ENCODE measurements around the gene KIF13A. TPM values are rescaled to one million over a fixed set of nuclear protein-coding genes. Genes with fewer than 3 reads are reported as not detected.
"Not testable (repeated sequence)": the region's sequence is repeated elsewhere in the genome, so short reads cannot be mapped to it uniquely, and the experiment has no call there.

The KIF13A gene
- 1.4 TPM for polyA plus RNA-seq

- H3K27me3 Mint-ChIP-seq = peaks cover 1% of the 10 kb centered on the region
Observed at GRCh38 chr6:17987447-17987696, at the start of gene KIF13A. TSS of gene KIF13A (minus strand) at chr6:17987635. CDS start at chr6:17987463, 172 bp downstream.

GRCh38 chr6:18036781-18037180, 49.3 kb upstream of the KIF13A start:
- Mint-ChIP-seq H3K27ac (no peak overlapping the region), H3K4me1 (no peaks in the 10 kb centered on the region), H3K4me3 (no peak overlapping the region), H3K9me3 (no peaks in the 10 kb centered on the region), H3K36me3 (peaks cover 3% of the 10 kb centered on the region), H3K27me3 (no peaks in the 10 kb centered on the region)

More at GRCh38 chr6:17987447-17987696, at the start of gene KIF13A:
- Mint-ChIP-seq H3K4me3 (peak within 1 kb of the TSS; percentile 94 to 99 (median 98)), H3K27ac (peak within 1 kb of the TSS; percentile 60 to 91 (median 87)), H3K9me3 (peaks cover 0 to 2% (median 0%) of the 10 kb centered on the region in 3 donors), H3K4me1 (peaks cover 27 to 38% (median 33%) of the 10 kb centered on the region in 3 donors), H3K36me3 (no peaks in the 10 kb centered on the region)

GRCh38 chr6:18035330-18035854, 48.0 kb upstream of the KIF13A start:
- H3K4me1 Mint-ChIP-seq = no peaks in the 10 kb centered on the region
- H3K9me3 Mint-ChIP-seq = peaks cover 0 to 2% (median 2%) of the 10 kb centered on the region in 3 donors
- H3K27ac Mint-ChIP-seq = no peak overlapping the region
- no peak overlapping the region for H3K4me3 Mint-ChIP-seq
- peaks cover 3% of the 10 kb centered on the region for H3K27me3 Mint-ChIP-seq
- H3K36me3 Mint-ChIP-seq = peaks cover 2% of the 10 kb centered on the region

- H3K4me1 Mint-ChIP-seq = no peaks in the 10 kb centered on the region
- no peak overlapping the region for H3K4me3 Mint-ChIP-seq
- H3K9me3 Mint-ChIP-seq = peaks cover 0 to 2% (median 2%) of the 10 kb centered on the region in 3 donors
- H3K27me3 Mint-ChIP-seq = peaks cover 3% of the 10 kb centered on the region
- no peak overlapping the region for H3K27ac Mint-ChIP-seq
- H3K36me3 Mint-ChIP-seq = no peaks in the 10 kb centered on the region
Observed at GRCh38 chr6:18034798-18035202, 47.4 kb upstream of the KIF13A start.

- peaks cover 3% of the 10 kb centered on the region for H3K27me3 Mint-ChIP-seq
- no peak overlapping the region for H3K4me3 Mint-ChIP-seq
- no peaks in the 10 kb centered on the region for H3K36me3 Mint-ChIP-seq
- H3K27ac Mint-ChIP-seq = no peak overlapping the region
- peaks cover 0 to 2% (median 2%) of the 10 kb centered on the region in 3 donors for H3K9me3 Mint-ChIP-seq
- no peaks in the 10 kb centered on the region for H3K4me1 Mint-ChIP-seq
Observed at GRCh38 chr6:18031680-18032256, 44.3 kb upstream of the KIF13A start.

- Mint-ChIP-seq H3K4me3 (no peak overlapping the region), H3K36me3 (no peaks in the 10 kb centered on the region), H3K27ac (no peak overlapping the region), H3K4me1 (no peaks in the 10 kb centered on the region), H3K9me3 (peaks cover 0 to 2% (median 2%) of the 10 kb centered on the region in 3 donors), H3K27me3 (peaks cover 3% of the 10 kb centered on the region)
Observed at GRCh38 chr6:18031189-18031588, 43.8 kb upstream of the KIF13A start.

GRCh38 chr6:18028332-18028731, 40.9 kb upstream of the KIF13A start:
- Mint-ChIP-seq H3K27ac (no peak overlapping the region), H3K9me3 (peaks cover 0 to 2% (median 2%) of the 10 kb centered on the region in 3 donors), H3K4me3 (no peak overlapping the region), H3K4me1 (no peaks in the 10 kb centered on the region), H3K36me3 (no peaks in the 10 kb centered on the region), H3K27me3 (peaks cover 3% of the 10 kb centered on the region)

- H3K4me3 Mint-ChIP-seq = no peak overlapping the region
- peaks cover 0 to 3% (median 0%) of the 10 kb centered on the region in 3 donors for H3K9me3 Mint-ChIP-seq
- no peak overlapping the region for H3K27ac Mint-ChIP-seq
- H3K27me3 Mint-ChIP-seq = peaks cover 4% of the 10 kb centered on the region
- peaks cover 0 to 2% (median 0%) of the 10 kb centered on the region in 3 donors for H3K4me1 Mint-ChIP-seq
- peaks cover 3% of the 10 kb centered on the region for H3K36me3 Mint-ChIP-seq
Observed at GRCh38 chr6:18025596-18025995, 38.2 kb upstream of the KIF13A start.

GRCh38 chr6:18024876-18025275, 37.4 kb upstream of the KIF13A start:
- peaks cover 0 to 3% (median 0%) of the 10 kb centered on the region in 3 donors for H3K9me3 Mint-ChIP-seq

GRCh38 chr6:18023891-18024290, 36.5 kb upstream of the KIF13A start:
- peaks cover 4% of the 10 kb centered on the region for H3K27me3 Mint-ChIP-seq
- no peak overlapping the region for H3K4me3 Mint-ChIP-seq
- no peak overlapping the region for H3K27ac Mint-ChIP-seq
- H3K36me3 Mint-ChIP-seq = peaks cover 3% of the 10 kb centered on the region
- H3K9me3 Mint-ChIP-seq = peaks cover 0 to 3% (median 0%) of the 10 kb centered on the region in 3 donors
- H3K4me1 Mint-ChIP-seq = peaks cover 0 to 2% (median 0%) of the 10 kb centered on the region in 3 donors

More at GRCh38 chr6:18024876-18025275, 37.4 kb upstream of the KIF13A start:
- peaks cover 3% of the 10 kb centered on the region for H3K36me3 Mint-ChIP-seq
- H3K4me1 Mint-ChIP-seq = peaks cover 0 to 2% (median 0%) of the 10 kb centered on the region in 3 donors
- no peak overlapping the region for H3K27ac Mint-ChIP-seq
- peaks cover 4% of the 10 kb centered on the region for H3K27me3 Mint-ChIP-seq
- no peak overlapping the region for H3K4me3 Mint-ChIP-seq

GRCh38 chr6:18022398-18023231, 35.2 kb upstream of the KIF13A start:
- no peak overlapping the region for H3K27ac Mint-ChIP-seq
- peaks cover 0 to 3% (median 0%) of the 10 kb centered on the region in 3 donors for H3K9me3 Mint-ChIP-seq
- H3K36me3 Mint-ChIP-seq = peaks cover 3% of the 10 kb centered on the region
- H3K4me3 Mint-ChIP-seq = no peak overlapping the region
- H3K27me3 Mint-ChIP-seq = peaks cover 4% of the 10 kb centered on the region
- H3K4me1 Mint-ChIP-seq = peaks cover 0 to 2% (median 0%) of the 10 kb centered on the region in 3 donors

GRCh38 chr6:18021166-18021850, 33.9 kb upstream of the KIF13A start:
- peak overlapping the region in 1 of 4 donors; percentile 12 for H3K4me3 Mint-ChIP-seq
- H3K27me3 Mint-ChIP-seq = peaks cover 4% of the 10 kb centered on the region
- H3K27ac Mint-ChIP-seq = no peak overlapping the region
- H3K4me1 Mint-ChIP-seq = peaks cover 0 to 2% (median 0%) of the 10 kb centered on the region in 3 donors
- peaks cover 0 to 3% (median 0%) of the 10 kb centered on the region in 3 donors for H3K9me3 Mint-ChIP-seq
- H3K36me3 Mint-ChIP-seq = peaks cover 3% of the 10 kb centered on the region

GRCh38 chr6:18020545-18020944, 33.1 kb upstream of the KIF13A start:
- not testable (repeated sequence) for H3K4me3 Mint-ChIP-seq, H3K27me3 Mint-ChIP-seq, H3K9me3 Mint-ChIP-seq, H3K4me1 Mint-ChIP-seq, H3K27ac Mint-ChIP-seq, H3K36me3 Mint-ChIP-seq

GRCh38 chr6:18019539-18020534, 32.4 kb upstream of the KIF13A start:
- no peak overlapping the region for H3K27ac Mint-ChIP-seq
- peaks cover 0 to 3% (median 0%) of the 10 kb centered on the region in 3 donors for H3K9me3 Mint-ChIP-seq
- H3K4me1 Mint-ChIP-seq = peaks cover 0 to 2% (median 0%) of the 10 kb centered on the region in 3 donors
- peaks cover 4% of the 10 kb centered on the region for H3K27me3 Mint-ChIP-seq
- H3K36me3 Mint-ChIP-seq = peaks cover 3% of the 10 kb centered on the region
- H3K4me3 Mint-ChIP-seq = no peak overlapping the region
